ENCODE results near the gene SLC12A7.
A peak's percentile ranks its signal among the peaks of the same experiment; 100 is the strongest.

The SLC12A7 gene

GRCh38 chr5:1005904-1006655 lies 105.8 kb downstream of the SLC12A7 start:
- in situ Hi-C loops (cut with HindIII; ENCODE audit: low sequenced_read_pairs): no loop called here

DNA sequence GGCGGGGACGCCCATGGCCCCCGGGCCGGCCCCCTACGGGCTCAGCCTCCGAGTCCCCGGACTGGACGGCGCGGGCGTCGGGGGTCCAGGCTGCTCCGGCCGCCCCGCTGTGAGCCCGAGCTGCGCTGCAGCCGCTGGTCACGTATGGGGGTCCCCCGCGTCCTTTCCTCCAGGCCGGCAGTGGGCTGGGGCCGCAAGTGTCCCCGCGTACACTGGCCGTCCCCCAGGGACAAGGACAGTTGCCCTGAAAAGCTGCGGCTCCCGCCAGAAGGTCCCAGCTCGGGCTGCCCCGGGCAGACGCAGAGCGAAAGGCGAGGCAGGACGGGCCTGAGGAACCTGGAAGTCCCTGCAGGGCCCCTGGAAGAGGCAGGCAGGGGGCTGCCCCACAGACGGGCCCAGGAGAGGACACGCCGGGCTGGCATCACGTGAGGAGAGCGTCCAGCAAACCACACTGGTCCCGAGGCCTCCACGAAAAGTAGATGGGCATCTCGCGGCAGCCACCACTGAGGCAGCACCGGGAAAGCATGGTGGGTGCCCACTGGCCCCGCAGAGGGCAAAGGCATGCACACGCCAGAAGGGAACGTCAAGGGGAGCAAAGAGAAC lies 106.5 kb downstream of the SLC12A7 start:
- H3K4me3 ChIP-seq (ENCODE audit: low read depth, low read length): no peak overlapping the region
- in situ Hi-C loops (cut with HindIII; ENCODE audit: low sequenced_read_pairs): no loop called here
- no peak for DNase-seq (ENCODE audit: low read depth, low spot score)
- no peak for TF ChIP-seq CTCF (IDR thresholded peaks at IDR 0.05; ENCODE audit: low read depth, low read length)

More at GRCh38 chr5:1005904-1006655, 105.8 kb downstream of the SLC12A7 start:
- no peak for TF ChIP-seq CTCF (IDR thresholded peaks at IDR 0.05; ENCODE audit: low read depth, low read length)
- H3K4me3 ChIP-seq (ENCODE audit: low read depth, low read length): no peak overlapping the region
- no peak for DNase-seq (ENCODE audit: low read depth, low spot score)

GRCh38 chr5:1004461-1005248 lies 107.2 kb downstream of the SLC12A7 start:
- peak; percentile 41 for TF ChIP-seq CTCF (IDR thresholded peaks at IDR 0.05; ENCODE audit: low read depth, low read length)
- no peak for DNase-seq (ENCODE audit: low read depth, low spot score)
- in situ Hi-C loops (cut with HindIII; ENCODE audit: low sequenced_read_pairs): no loop called here
- no peak overlapping the region for H3K4me3 ChIP-seq (ENCODE audit: low read depth, low read length)

DNA sequence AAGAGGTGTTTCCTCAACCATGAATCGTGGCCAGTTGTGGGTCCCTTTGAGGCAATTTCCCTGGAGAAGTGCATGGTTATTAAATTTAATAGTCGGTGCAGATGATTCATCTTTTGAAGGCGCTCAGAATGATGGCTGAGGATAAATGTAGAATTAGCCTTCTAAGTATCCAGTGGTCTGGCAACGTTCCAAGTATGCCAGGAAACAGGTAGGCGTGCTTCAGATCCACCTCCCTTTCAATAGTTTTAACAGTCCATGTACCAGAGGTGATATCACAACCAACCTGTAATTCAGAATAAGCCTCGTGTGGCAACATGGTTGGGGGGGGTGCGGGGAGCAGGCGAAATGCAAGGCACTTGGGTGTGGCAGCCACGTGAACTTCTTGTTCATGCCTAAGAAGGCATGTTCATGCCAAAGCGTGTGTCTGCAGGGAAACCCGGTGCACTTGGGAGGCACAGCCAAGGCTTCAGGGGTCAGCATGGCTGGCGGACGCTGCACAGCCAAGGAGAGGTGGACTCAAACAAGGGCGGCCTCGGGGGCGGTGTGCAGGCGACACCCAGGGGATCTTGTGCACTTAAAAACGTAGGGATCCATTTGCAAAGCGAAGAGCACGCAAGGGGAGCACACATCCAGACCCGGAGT lies 108.4 kb downstream of the SLC12A7 start:
- H3K4me3 ChIP-seq (ENCODE audit: low read depth, low read length): no peak overlapping the region
- no peak for DNase-seq (ENCODE audit: low read depth, low spot score)
- in situ Hi-C loops (cut with HindIII; ENCODE audit: low sequenced_read_pairs): no loop called here
- no peak for TF ChIP-seq CTCF (IDR thresholded peaks at IDR 0.05; ENCODE audit: low read depth, low read length)

DNA sequence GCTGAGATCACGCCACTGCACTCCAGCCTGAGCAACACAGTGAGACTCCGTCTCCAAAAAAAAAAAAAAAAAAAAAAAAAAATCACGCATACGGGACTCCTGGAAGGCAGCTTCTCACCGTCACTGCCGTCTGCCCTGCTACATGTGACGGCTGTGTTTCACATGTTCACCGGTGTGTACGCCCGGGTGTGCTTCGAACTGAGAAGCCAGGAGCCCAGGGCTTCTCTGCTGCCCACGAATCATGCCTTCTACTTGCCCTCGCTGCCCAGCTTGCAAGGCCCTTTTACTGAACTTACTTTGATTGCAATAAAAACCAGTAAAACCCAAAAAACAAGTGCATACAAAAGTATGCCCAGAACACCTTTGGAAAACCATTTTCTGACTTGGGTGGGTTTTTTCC lies 109.0 kb downstream of the SLC12A7 start:
- in situ Hi-C loops (cut with HindIII; ENCODE audit: low sequenced_read_pairs): no loop called here
- H3K4me3 ChIP-seq (ENCODE audit: low read depth, low read length): no peak overlapping the region
- no peak for TF ChIP-seq CTCF (IDR thresholded peaks at IDR 0.05; ENCODE audit: low read depth, low read length)
- DNase-seq (ENCODE audit: low read depth, low spot score): no peak

DNA sequence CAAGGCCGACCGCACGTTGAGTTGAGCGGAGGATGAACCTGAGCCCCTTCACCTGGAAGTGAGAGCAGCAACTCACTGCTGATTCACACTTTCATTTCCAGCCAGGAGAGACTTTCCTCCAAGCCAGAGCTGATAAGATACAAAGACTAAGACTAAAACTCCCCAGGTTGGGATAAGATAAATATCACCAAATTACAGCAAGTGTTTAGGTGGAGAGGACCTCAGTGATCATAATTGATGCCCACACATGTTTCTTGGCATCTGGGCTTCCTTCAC lies 109.7 kb downstream of the SLC12A7 start:
- in situ Hi-C loops (cut with HindIII; ENCODE audit: low sequenced_read_pairs): no loop called here
- no peak overlapping the region for H3K4me3 ChIP-seq (ENCODE audit: low read depth, low read length)
- no peak for TF ChIP-seq CTCF (IDR thresholded peaks at IDR 0.05; ENCODE audit: low read depth, low read length)
- no peak for DNase-seq (ENCODE audit: low read depth, low spot score)
